BE2C (cell line): ENCODE data around the gene LRP11.

ENCODE experiments used
- DNase-seq: peaks from one replicate; pipeline ENCODE4 v3.0.0-alpha.2; 2020
- H3K27me3 ChIP-seq: fragments of 250-450 bp; sonication (Bioruptor Pico); 2 replicates; pipeline ENCODE4 v1.5.1; 2020; ENCODE audit warnings: mild to moderate bottlenecking
- H3K36me3 ChIP-seq: fragments of 250-450 bp; sonication (Bioruptor Pico); 2 replicates; pipeline ENCODE4 v1.5.1; 2020; ENCODE audit warnings: mild to moderate bottlenecking
- H3K4me1 ChIP-seq: fragments of 250-450 bp; sonication (Bioruptor Pico); 2 replicates; pipeline ENCODE4 v1.5.1; 2020
- H3K4me3 ChIP-seq: 2 replicates; pipeline ENCODE4 v1.5.1; 2011; ENCODE audit warnings: low read depth, low read length
- H3K9me3 ChIP-seq: fragments of 250-450 bp; sonication (Bioruptor Pico); 2 replicates; pipeline ENCODE4 v1.5.1; 2020
- TF ChIP-seq, protein P1 (sequence below): IDR thresholded peaks from 2 replicates; pipeline ENCODE4 v1.5.1; 2012; ENCODE audit warnings: mild to moderate bottlenecking, low read depth, low read length

Gene LRP11

DNA sequence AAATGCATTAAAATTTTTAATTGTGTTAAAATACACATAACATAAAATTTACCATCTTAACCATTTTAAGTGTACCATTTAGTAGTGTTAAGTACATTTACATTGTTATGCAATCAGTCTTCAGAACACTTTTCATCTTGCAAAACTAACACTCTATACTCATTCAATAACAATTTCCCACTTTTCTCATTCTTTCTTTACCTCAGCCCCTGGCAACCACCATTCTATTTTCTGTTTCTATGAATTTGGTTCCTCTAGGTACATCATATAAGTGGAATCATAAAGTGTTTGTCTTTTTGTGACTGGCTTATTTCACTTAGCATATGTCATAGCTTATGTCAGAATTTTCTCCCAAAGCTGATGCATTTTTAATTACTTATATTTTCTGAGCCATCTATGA, 82.4 kb downstream of the LRP11 start:
- DNase-seq = no peak
- Histone ChIP-seq H3K36me3 (peaks cover 37% of the 10 kb centered on the region), H3K4me3 (no peak overlapping the region), H3K27me3 (no peaks in the 10 kb centered on the region), H3K4me1 (no peaks in the 10 kb centered on the region), H3K9me3 (no peaks in the 10 kb centered on the region)
- TF ChIP-seq, protein P1, sequence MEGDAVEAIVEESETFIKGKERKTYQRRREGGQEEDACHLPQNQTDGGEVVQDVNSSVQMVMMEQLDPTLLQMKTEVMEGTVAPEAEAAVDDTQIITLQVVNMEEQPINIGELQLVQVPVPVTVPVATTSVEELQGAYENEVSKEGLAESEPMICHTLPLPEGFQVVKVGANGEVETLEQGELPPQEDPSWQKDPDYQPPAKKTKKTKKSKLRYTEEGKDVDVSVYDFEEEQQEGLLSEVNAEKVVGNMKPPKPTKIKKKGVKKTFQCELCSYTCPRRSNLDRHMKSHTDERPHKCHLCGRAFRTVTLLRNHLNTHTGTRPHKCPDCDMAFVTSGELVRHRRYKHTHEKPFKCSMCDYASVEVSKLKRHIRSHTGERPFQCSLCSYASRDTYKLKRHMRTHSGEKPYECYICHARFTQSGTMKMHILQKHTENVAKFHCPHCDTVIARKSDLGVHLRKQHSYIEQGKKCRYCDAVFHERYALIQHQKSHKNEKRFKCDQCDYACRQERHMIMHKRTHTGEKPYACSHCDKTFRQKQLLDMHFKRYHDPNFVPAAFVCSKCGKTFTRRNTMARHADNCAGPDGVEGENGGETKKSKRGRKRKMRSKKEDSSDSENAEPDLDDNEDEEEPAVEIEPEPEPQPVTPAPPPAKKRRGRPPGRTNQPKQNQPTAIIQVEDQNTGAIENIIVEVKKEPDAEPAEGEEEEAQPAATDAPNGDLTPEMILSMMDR = no peak

DNA sequence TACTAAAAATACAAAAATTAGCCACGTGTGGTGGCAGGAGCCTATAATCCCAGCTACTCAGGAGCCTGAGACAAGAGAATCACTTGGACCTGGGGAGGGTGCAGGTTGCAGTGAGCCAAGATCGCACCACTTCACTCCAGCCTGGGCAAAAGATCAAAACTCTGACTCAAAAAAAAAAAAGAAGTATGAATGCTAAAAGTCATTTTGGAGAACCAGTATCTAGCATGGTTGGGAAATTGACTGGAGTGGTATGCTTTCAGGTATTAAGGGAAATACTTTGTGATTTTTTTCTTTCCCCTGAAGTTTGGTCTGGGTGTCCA, 84.6 kb downstream of the LRP11 start:
- no peaks in the 10 kb centered on the region for H3K9me3 ChIP-seq

GRCh38 chr6:149777624-149778023, 86.5 kb downstream of the LRP11 start:
- Histone ChIP-seq H3K36me3 (peaks cover 46% of the 10 kb centered on the region), H3K4me3 (no peak overlapping the region), H3K27me3 (no peaks in the 10 kb centered on the region), H3K9me3 (no peaks in the 10 kb centered on the region), H3K4me1 (no peaks in the 10 kb centered on the region)
- DNase-seq = no peak
- TF ChIP-seq, protein P1 = no peak

More for the DNA sequence above, 84.6 kb downstream of the LRP11 start:
- no peaks in the 10 kb centered on the region for H3K4me1 ChIP-seq
- H3K36me3 ChIP-seq = peaks cover 47% of the 10 kb centered on the region
- H3K4me3 ChIP-seq = no peak overlapping the region
- DNase-seq = no peak
- TF ChIP-seq, protein P1 = no peak
- H3K27me3 ChIP-seq = no peaks in the 10 kb centered on the region

- Histone ChIP-seq H3K36me3 (peaks cover 41% of the 10 kb centered on the region), H3K4me1 (no peaks in the 10 kb centered on the region), H3K9me3 (no peaks in the 10 kb centered on the region), H3K4me3 (no peak overlapping the region), H3K27me3 (no peaks in the 10 kb centered on the region)
- no peak for DNase-seq
- TF ChIP-seq, protein P1 = no peak
Observed at GRCh38 chr6:149771925-149772324, 92.2 kb downstream of the LRP11 start.

DNA sequence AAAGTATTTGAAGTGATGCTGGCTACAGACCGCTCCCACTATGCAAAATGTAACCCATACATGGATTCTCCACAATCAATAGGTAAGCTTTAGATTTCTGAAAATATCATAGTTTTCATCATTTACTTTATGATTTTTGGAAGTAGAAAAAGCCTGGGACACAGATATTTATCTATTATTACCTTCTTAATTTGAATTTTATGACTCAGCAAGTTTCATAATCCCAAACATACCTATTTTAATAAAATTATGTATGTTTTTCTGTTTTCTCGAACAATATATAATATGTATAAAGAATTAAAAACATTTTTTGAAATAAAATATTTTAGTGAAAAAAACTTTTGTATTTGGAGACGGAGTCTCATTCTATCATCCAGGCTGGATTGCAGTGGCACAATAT, 93.0 kb downstream of the LRP11 start:
- no peaks in the 10 kb centered on the region for H3K9me3 ChIP-seq
- no peaks in the 10 kb centered on the region for H3K27me3 ChIP-seq
- TF ChIP-seq, protein P1 = no peak
- peaks cover 43% of the 10 kb centered on the region for H3K36me3 ChIP-seq
- no peak overlapping the region for H3K4me3 ChIP-seq
- H3K4me1 ChIP-seq = no peaks in the 10 kb centered on the region
- no peak for DNase-seq

- Histone ChIP-seq H3K9me3 (no peaks in the 10 kb centered on the region), H3K4me3 (no peak overlapping the region), H3K27me3 (no peaks in the 10 kb centered on the region), H3K4me1 (no peaks in the 10 kb centered on the region), H3K36me3 (peaks cover 43% of the 10 kb centered on the region)
- TF ChIP-seq, protein P1 = no peak
- no peak for DNase-seq
Observed at GRCh38 chr6:149769676-149770075, 94.5 kb downstream of the LRP11 start.
